IMR-90 (cell line): ENCODE results near the gene IL1RAPL1. TPM values are rescaled to one million over a fixed set of nuclear protein-coding genes. Genes with fewer than 3 reads are reported as not detected.

Experiments
- ATAC-seq: fragments of 200-7000 bp; cut with Tn5 transposase; 2 replicates; pipeline ENCODE4 v1.9.1; 2020; ENCODE audit warnings: low read depth, mild to moderate bottlenecking, moderate library complexity
- BruUV-seq: library from RNA; stranded (reverse); fragments of 400-500 nt; replicated peaks from 2 replicates; lab custom pipeline; 2021; lab: Mats Ljungman, UMichigan
- CTCF ChIA-PET: fragments of 300-600 bp; formaldehyde crosslinking; extraction: SDS; loops from one replicate; lab custom pipeline; 2021; ENCODE audit warnings: antibody characterized with exemption; lab: Yijun Ruan, JAX
- POLR2A ChIA-PET: fragments of 300-600 bp; sonication (Branson Sonifier 250); formaldehyde crosslinking; loops from one replicate; lab custom pipeline; 2022; ENCODE audit warnings: antibody characterized with exemption; ENCODE audit not compliant: unreplicated experiment; lab: Charles Lee
- DNase-seq: peaks from one replicate; pipeline ENCODE4 v3.0.0; 2013
- H2AFZ ChIP-seq: replicated peaks from 2 replicates; pipeline ENCODE3; 2013; ENCODE audit warnings: low read length, mild to moderate bottlenecking; ENCODE audit not compliant: poor library complexity
- H2AK5ac ChIP-seq: 2 replicates; pipeline ENCODE4 v1.6.1; 2013; ENCODE audit warnings: low read depth, low read length, inconsistent platforms
- H2AK9ac ChIP-seq: replicated peaks from 2 replicates; pipeline ENCODE3; 2013; ENCODE audit warnings: mild to moderate bottlenecking, low read depth, low read length, moderate library complexity; ENCODE audit not compliant: poor library complexity
- H2BK120ac ChIP-seq: 2 replicates; pipeline ENCODE4 v1.6.1; 2013; ENCODE audit warnings: low read depth, low read length, inconsistent platforms
- H2BK15ac ChIP-seq: 3 replicates; pipeline ENCODE4 v1.6.1; 2013; ENCODE audit warnings: low read depth, low read length, inconsistent platforms
- H2BK20ac ChIP-seq: 2 replicates; pipeline ENCODE4 v1.6.1; 2013; ENCODE audit warnings: low read depth, mild to moderate bottlenecking, inconsistent platforms, low read length, moderate library complexity
- H2BK5ac ChIP-seq: 2 replicates; pipeline ENCODE4 v1.6.1; 2013; ENCODE audit warnings: mild to moderate bottlenecking, low read depth, low read length, inconsistent platforms; ENCODE audit not compliant: poor library complexity, severe bottlenecking
- H3K14ac ChIP-seq: replicated peaks from 2 replicates; pipeline ENCODE4 v1.6.1; 2013; ENCODE audit warnings: low read depth, low read length, inconsistent platforms
- H3K18ac ChIP-seq: 2 replicates; pipeline ENCODE4 v1.6.1; 2013; ENCODE audit warnings: low read depth, low read length, control low read depth
- H3K23ac ChIP-seq: 2 replicates; pipeline ENCODE4 v1.6.1; 2013; ENCODE audit warnings: low read depth, low read length, inconsistent platforms
- H3K27ac ChIP-seq: 2 replicates; pipeline ENCODE4 v1.5.1; 2013; ENCODE audit warnings: mild to moderate bottlenecking, control low read depth, low read length; ENCODE audit not compliant: insufficient read depth
- H3K27me3 ChIP-seq: 2 replicates; pipeline ENCODE4 v1.6.1; 2013; ENCODE audit warnings: low read length; ENCODE audit not compliant: control insufficient read depth, insufficient read depth
- H3K36me3 ChIP-seq: 2 replicates; pipeline ENCODE4 v1.6.1; 2013; ENCODE audit warnings: low read length, mixed read lengths; ENCODE audit not compliant: control insufficient read depth, insufficient read depth
- H3K4ac ChIP-seq: 2 replicates; pipeline ENCODE4 v1.6.1; 2013; ENCODE audit warnings: low read depth, low read length, inconsistent platforms
- H3K4me1 ChIP-seq: 2 replicates; pipeline ENCODE4 v1.6.1; 2013; ENCODE audit warnings: low read length, mixed read lengths; ENCODE audit not compliant: control insufficient read depth, insufficient read depth
- H3K4me2 ChIP-seq: 2 replicates; pipeline ENCODE4 v1.6.1; 2013; ENCODE audit warnings: low read depth, mild to moderate bottlenecking, control low read depth, low read length, moderate library complexity
- H3K4me3 ChIP-seq: 2 replicates; pipeline ENCODE4 v1.5.1; 2013; ENCODE audit warnings: low read depth, mild to moderate bottlenecking, control low read depth, low read length, moderate library complexity; ENCODE audit not compliant: insufficient read depth
- H3K56ac ChIP-seq: 2 replicates; pipeline ENCODE4 v1.6.1; 2013; ENCODE audit warnings: low read length, inconsistent platforms; ENCODE audit not compliant: insufficient read depth; ENCODE audit errors: extremely low read depth
- H3K79me1 ChIP-seq, 2 experiments: 2 replicates each; pipeline ENCODE4 v1.6.1; 2013; ENCODE audit warnings: low read length in 2 of 2, inconsistent platforms in 1 of 2, low read depth in 1 of 2
- H3K9ac ChIP-seq: 2 replicates; pipeline ENCODE4 v1.6.1; 2013; ENCODE audit warnings: low read depth, low read length, control low read depth
- H3K9me1 ChIP-seq: 2 replicates; pipeline ENCODE4 v1.6.1; 2013; ENCODE audit warnings: low read length, inconsistent platforms; ENCODE audit not compliant: insufficient read depth
- H3K9me3 ChIP-seq: 2 replicates; pipeline ENCODE4 v1.6.1; 2013; ENCODE audit warnings: low read length; ENCODE audit not compliant: control insufficient read depth, insufficient read depth
- H4K20me1 ChIP-seq: 2 replicates; pipeline ENCODE4 v1.6.1; 2013; ENCODE audit warnings: low read length, inconsistent platforms; ENCODE audit not compliant: insufficient read depth
- H4K5ac ChIP-seq: 2 replicates; pipeline ENCODE4 v1.6.1; 2013; ENCODE audit warnings: mild to moderate bottlenecking, low read depth, low read length, control low read depth
- H4K8ac ChIP-seq, 2 experiments: 2 replicates each; pipeline ENCODE4 v1.6.1; 2013; ENCODE audit warnings: low read depth in 2 of 2, low read length in 2 of 2, control low read depth in 1 of 2, inconsistent platforms in 1 of 2
- H4K91ac ChIP-seq: 2 replicates; pipeline ENCODE4 v1.6.1; 2013; ENCODE audit warnings: low read depth, low read length, inconsistent platforms; ENCODE audit not compliant: insufficient read depth
- BHLHE40 ChIP-seq: fragments of 150-350 bp; IDR thresholded peaks from 2 replicates; pipeline ENCODE4 v1.6.1; 2016; ENCODE audit warnings: mild to moderate bottlenecking, low read depth, low read length
- CEBPB ChIP-seq: IDR thresholded peaks from 2 replicates; pipeline ENCODE4 v1.6.1; 2012; ENCODE audit warnings: low read depth, low read length, improper control_type of control experiment
- CHD1 ChIP-seq: IDR thresholded peaks from 2 replicates; pipeline ENCODE4 v1.6.1; 2012; ENCODE audit warnings: low read depth, low read length, improper control_type of control experiment
- FOS ChIP-seq: fragments of 150-350 bp; IDR thresholded peaks from 2 replicates; pipeline ENCODE4 v1.6.1; 2016; ENCODE audit warnings: low read depth, low read length
- MAFK ChIP-seq: IDR thresholded peaks from 2 replicates; pipeline ENCODE4 v1.6.1; 2012; ENCODE audit warnings: low read depth, low read length, improper control_type of control experiment
- MAZ ChIP-seq: IDR thresholded peaks from 2 replicates; pipeline ENCODE4 v1.6.1; 2012; ENCODE audit warnings: low read depth, mild to moderate bottlenecking, low read length, improper control_type of control experiment, moderate library complexity, borderline replicate concordance
- MXI1 ChIP-seq: IDR thresholded peaks from 2 replicates; pipeline ENCODE4 v1.6.1; 2012; ENCODE audit warnings: low read depth, mild to moderate bottlenecking, low read length, moderate library complexity, borderline replicate concordance
- NFE2L2 ChIP-seq: fragments of 150-350 bp; IDR thresholded peaks from 2 replicates; pipeline ENCODE4 v1.6.1; 2016; ENCODE audit warnings: low read depth, mild to moderate bottlenecking, low read length
- POLR2A ChIP-seq: IDR thresholded peaks from 2 replicates; pipeline ENCODE4 v1.6.1; 2012; ENCODE audit warnings: mild to moderate bottlenecking, low read depth, low read length
- RCOR1 ChIP-seq: IDR thresholded peaks from 2 replicates; pipeline ENCODE4 v1.6.1; 2012; ENCODE audit warnings: mild to moderate bottlenecking, low read length, improper control_type of control experiment; ENCODE audit not compliant: insufficient replicate concordance
- RFX5 ChIP-seq: IDR thresholded peaks from 2 replicates; pipeline ENCODE4 v1.8.0; 2012; ENCODE audit warnings: low read depth, mild to moderate bottlenecking, low read length, moderate library complexity
- SMC3 ChIP-seq: fragments of 150-350 bp; IDR thresholded peaks from 2 replicates; pipeline ENCODE4 v1.6.1; 2016; ENCODE audit warnings: low read depth, mild to moderate bottlenecking, antibody characterized with exemption, low read length, moderate library complexity
- WGBS, 2 experiments: methylation state at CpG; one replicate each; pipeline versions ENCODE4 v1.1.5 to v1.1.7; 2013; ENCODE audit warnings: missing lambda C conversion rate in 2 of 2; ENCODE audit not compliant: insufficient read length in 1 of 2; ENCODE audit errors: extremely low coverage in 2 of 2; 5-methylcytosine and 5-hydroxymethylcytosine counted together
- dilution Hi-C: fragments of 300-500 bp; cut with HindIII; formaldehyde crosslinking; loops from one replicate; pipeline ENCODE4 v1.14.3; 2018; ENCODE audit warnings: low sequenced_read_pairs; ENCODE audit not compliant: unreplicated experiment
- in situ Hi-C: fragments of 300-500 bp; cut with MboI; formaldehyde crosslinking; loops from 3 replicates; pipeline ENCODE4 v1.14.3; 2019; ENCODE audit warnings: low sequenced_read_pairs, inconsistent platforms, mixed read lengths
- intact Hi-C: fragments of 100-400 bp; cut with micrococcal nuclease; formaldehyde crosslinking; loops from 2 replicates; pipeline ENCODE4 v1.10.0; 2022
- polyA plus RNA-seq, 3 experiments: library from polyadenylated mRNA; depleted of rRNA; stranded (reverse); fragments of >200 nt; gene quantifications; 2 replicates each; pipeline ENCODE4 v1.2.3, GENCODE V29; 2012; ENCODE audit warnings: low replicate concordance in 1 of 3
- total RNA-seq: library from RNA; depleted of rRNA; stranded (reverse); fragments of >200 nt; gene quantifications from 2 replicates; pipeline ENCODE4 v1.2.3, GENCODE V29; 2012
- TF ChIP-seq, protein P1 (sequence below): conservative IDR thresholded peaks from 2 replicates; pipeline ENCODE4 v1.5.1; 2012; ENCODE audit warnings: mild to moderate bottlenecking, low read depth, low read length, improper control_type of control experiment
- TF ChIP-seq, protein P2 (sequence below): fragments of 150-350 bp; IDR thresholded peaks from 2 replicates; pipeline ENCODE4 v1.6.1; 2017; ENCODE audit warnings: mild to moderate bottlenecking, antibody characterized with exemption, low read length, low read depth
- TF ChIP-seq, protein P3 (sequence below): fragments of 150-350 bp; IDR thresholded peaks from 2 replicates; pipeline ENCODE4 v1.6.1; 2016; ENCODE audit warnings: low read depth, mild to moderate bottlenecking, low read length, moderate library complexity, borderline replicate concordance

The IL1RAPL1 gene
- total and polyA plus RNA-seq, 2 of the 4 experiments (the other 2 are of a cell fraction): 1.5 to 9.0 TPM

DNA sequence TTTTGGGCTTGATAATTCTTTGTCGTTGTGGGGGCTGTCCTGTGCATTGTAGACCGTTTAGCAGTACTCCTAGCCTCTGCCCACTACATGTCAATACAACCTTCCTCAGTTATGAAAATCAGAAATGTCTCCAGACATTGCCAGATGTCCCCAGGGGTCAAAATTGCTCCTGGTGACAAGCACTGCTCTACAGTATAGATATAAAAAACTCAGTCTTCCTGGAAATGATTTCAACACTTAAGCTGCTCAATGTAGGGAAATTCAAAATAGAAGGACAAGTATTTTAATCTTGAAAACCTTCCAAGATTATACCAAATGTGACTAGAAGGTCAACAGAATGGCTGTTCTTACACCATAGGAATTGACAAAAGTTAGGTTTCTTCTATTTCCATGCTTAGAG is 1339.4 kb downstream of the IL1RAPL1 start:
- Histone ChIP-seq H3K14ac (no peak overlapping the region), H3K27ac (no peak overlapping the region), H2BK15ac (no peak overlapping the region), H3K4me1 (no peaks in the 10 kb centered on the region), H3K9ac (no peak overlapping the region), H4K91ac (no peak overlapping the region), H3K18ac (no peak overlapping the region), H4K5ac (no peak overlapping the region), H3K9me1 (no peaks in the 10 kb centered on the region), H3K27me3 (no peaks in the 10 kb centered on the region), H2AK5ac (no peak overlapping the region), H3K56ac (no peak overlapping the region), H3K4ac (no peak overlapping the region), H2BK120ac (no peak overlapping the region), H3K79me1 (no peaks in the 10 kb centered on the region), H3K4me3 (no peak overlapping the region), H2AFZ (no peak overlapping the region), H4K8ac (no peak overlapping the region), H2BK20ac (no peak overlapping the region), H3K23ac (no peak overlapping the region), H4K20me1 (no peaks in the 10 kb centered on the region), H2BK5ac (no peak overlapping the region), H3K36me3 (no peaks in the 10 kb centered on the region), H3K4me2 (no peak overlapping the region), H2AK9ac (no peak overlapping the region), H3K9me3 (no peaks in the 10 kb centered on the region)
- BruUV-seq: no TSS peak
- ATAC-seq: no peak
- no peak for DNase-seq
- TF ChIP-seq NFE2L2 (no peak), MAFK (no peak), CHD1 (no peak), RCOR1 (no peak), BHLHE40 (no peak), SMC3 (no peak), MAZ (no peak), MXI1 (no peak), FOS (no peak), CEBPB (no peak), POLR2A (no peak), RFX5 (no peak)
- TF ChIP-seq, protein P1, sequence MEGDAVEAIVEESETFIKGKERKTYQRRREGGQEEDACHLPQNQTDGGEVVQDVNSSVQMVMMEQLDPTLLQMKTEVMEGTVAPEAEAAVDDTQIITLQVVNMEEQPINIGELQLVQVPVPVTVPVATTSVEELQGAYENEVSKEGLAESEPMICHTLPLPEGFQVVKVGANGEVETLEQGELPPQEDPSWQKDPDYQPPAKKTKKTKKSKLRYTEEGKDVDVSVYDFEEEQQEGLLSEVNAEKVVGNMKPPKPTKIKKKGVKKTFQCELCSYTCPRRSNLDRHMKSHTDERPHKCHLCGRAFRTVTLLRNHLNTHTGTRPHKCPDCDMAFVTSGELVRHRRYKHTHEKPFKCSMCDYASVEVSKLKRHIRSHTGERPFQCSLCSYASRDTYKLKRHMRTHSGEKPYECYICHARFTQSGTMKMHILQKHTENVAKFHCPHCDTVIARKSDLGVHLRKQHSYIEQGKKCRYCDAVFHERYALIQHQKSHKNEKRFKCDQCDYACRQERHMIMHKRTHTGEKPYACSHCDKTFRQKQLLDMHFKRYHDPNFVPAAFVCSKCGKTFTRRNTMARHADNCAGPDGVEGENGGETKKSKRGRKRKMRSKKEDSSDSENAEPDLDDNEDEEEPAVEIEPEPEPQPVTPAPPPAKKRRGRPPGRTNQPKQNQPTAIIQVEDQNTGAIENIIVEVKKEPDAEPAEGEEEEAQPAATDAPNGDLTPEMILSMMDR: no peak
- TF ChIP-seq, protein P2, sequence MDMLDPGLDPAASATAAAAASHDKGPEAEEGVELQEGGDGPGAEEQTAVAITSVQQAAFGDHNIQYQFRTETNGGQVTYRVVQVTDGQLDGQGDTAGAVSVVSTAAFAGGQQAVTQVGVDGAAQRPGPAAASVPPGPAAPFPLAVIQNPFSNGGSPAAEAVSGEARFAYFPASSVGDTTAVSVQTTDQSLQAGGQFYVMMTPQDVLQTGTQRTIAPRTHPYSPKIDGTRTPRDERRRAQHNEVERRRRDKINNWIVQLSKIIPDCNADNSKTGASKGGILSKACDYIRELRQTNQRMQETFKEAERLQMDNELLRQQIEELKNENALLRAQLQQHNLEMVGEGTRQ: no peak
- TF ChIP-seq, protein P3, sequence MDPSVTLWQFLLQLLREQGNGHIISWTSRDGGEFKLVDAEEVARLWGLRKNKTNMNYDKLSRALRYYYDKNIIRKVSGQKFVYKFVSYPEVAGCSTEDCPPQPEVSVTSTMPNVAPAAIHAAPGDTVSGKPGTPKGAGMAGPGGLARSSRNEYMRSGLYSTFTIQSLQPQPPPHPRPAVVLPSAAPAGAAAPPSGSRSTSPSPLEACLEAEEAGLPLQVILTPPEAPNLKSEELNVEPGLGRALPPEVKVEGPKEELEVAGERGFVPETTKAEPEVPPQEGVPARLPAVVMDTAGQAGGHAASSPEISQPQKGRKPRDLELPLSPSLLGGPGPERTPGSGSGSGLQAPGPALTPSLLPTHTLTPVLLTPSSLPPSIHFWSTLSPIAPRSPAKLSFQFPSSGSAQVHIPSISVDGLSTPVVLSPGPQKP: no peak
- in situ Hi-C loops: no loop called here
- ChIA-PET CTCF (no interaction called here), POLR2A (no interaction called here)
- WGBS, 2 experiments: 50% methylated on average over 1 of the region's 2 CpGs; no CpG with 5 or more reads in 1 of the 2 experiments
- intact Hi-C loops: no loop called here
- dilution Hi-C loops: no loop called here
